ENCODE measurements around the gene ARMH1. TPM values are rescaled to one million over a fixed set of nuclear protein-coding genes. Genes with fewer than 3 reads are reported as not detected.

Gene ARMH1
- total and polyA plus RNA-seq, 2 experiments from 2014 or later: 1.4 to 1.6 TPM

- Histone ChIP-seq H3K9me2 (ENCODE audit: insufficient read depth) (no peaks in the 10 kb centered on the region), H3K4me2 (ENCODE audit: unreplicated experiment) (no peak overlapping the region), H3K9me3 (ENCODE audit: low read depth) (no peaks in the 10 kb centered on the region), H4K20me1 (ENCODE audit: insufficient read depth) (no peaks in the 10 kb centered on the region), H3K9ac (no peak overlapping the region), H3K79me2 (ENCODE audit: insufficient read depth) (no peaks in the 10 kb centered on the region), H3K27me3 (replicated peaks; ENCODE audit: insufficient read depth) (no peaks in the 10 kb centered on the region), H3K36me3 (ENCODE audit: low read depth) (peaks cover 6% of the 10 kb centered on the region; the same call in 1 of the 2 replicates), H3K27ac (no peak overlapping the region), H2AFZ (no peak overlapping the region), H3K4me3 (no peak overlapping the region), H3K4me1 (ENCODE audit: insufficient read depth) (peaks cover 11% of the 10 kb centered on the region), H3F3A (ENCODE audit: insufficient read depth) (peaks cover 4% of the 10 kb centered on the region; the same call in 1 of the 2 replicates)
- in situ Hi-C loops (cut with MboI): no loop called here
- WGBS, 2 experiments (ENCODE audit: low coverage in 1 of 2, low lambda C conversion rate in 2 of 2, missing lambda C conversion rate in 2 of 2): 71 to 82% methylated on average over 9 of the region's 9 CpGs
- TF ChIP-seq EZH2 (IDR thresholded peaks at IDR 0.05; ENCODE audit: insufficient read depth, poor library complexity, severe bottlenecking): no peak
- no peak for TF ChIP-seq EZH2phosphoT487 (IDR thresholded peaks at IDR 0.05; ENCODE audit: insufficient read depth, low read depth)
- no peak for DNase-seq
Observed at GRCh38 chr1:44643721-44644334, 30.7 kb upstream of the ARMH1 start.

- Histone ChIP-seq H3K27me3 (replicated peaks; ENCODE audit: insufficient read depth) (no peaks in the 10 kb centered on the region), H3K27ac (peak overlapping the region; percentile 71), H3K9me3 (ENCODE audit: low read depth) (no peaks in the 10 kb centered on the region), H3K4me2 (ENCODE audit: unreplicated experiment) (no peak overlapping the region), H3K4me3 (no peak overlapping the region), H4K20me1 (ENCODE audit: insufficient read depth) (no peaks in the 10 kb centered on the region), H3F3A (ENCODE audit: insufficient read depth) (peaks cover 4% of the 10 kb centered on the region; the same call in 1 of the 2 replicates), H2AFZ (no peak overlapping the region), H3K9ac (no peak overlapping the region), H3K4me1 (ENCODE audit: insufficient read depth) (peaks cover 11% of the 10 kb centered on the region), H3K79me2 (ENCODE audit: insufficient read depth) (no peaks in the 10 kb centered on the region), H3K9me2 (ENCODE audit: insufficient read depth) (no peaks in the 10 kb centered on the region), H3K36me3 (ENCODE audit: low read depth) (peaks cover 6% of the 10 kb centered on the region; the same call in 1 of the 2 replicates)
- 75 to 79% methylated on average over 7 of the region's 7 CpGs for WGBS, 2 experiments (ENCODE audit: low coverage in 1 of 2, low lambda C conversion rate in 2 of 2, missing lambda C conversion rate in 2 of 2)
- in situ Hi-C loops (cut with MboI): no loop called here
- no peak for TF ChIP-seq EZH2 (IDR thresholded peaks at IDR 0.05; ENCODE audit: insufficient read depth, poor library complexity, severe bottlenecking)
- no peak for TF ChIP-seq EZH2phosphoT487 (IDR thresholded peaks at IDR 0.05; ENCODE audit: insufficient read depth, low read depth)
- DNase-seq: no peak
Observed at GRCh38 chr1:44644806-44645205, 29.7 kb upstream of the ARMH1 start.

- peak overlapping the region; percentile 71 for H3K27ac ChIP-seq
- H4K20me1 ChIP-seq (ENCODE audit: insufficient read depth): no peaks in the 10 kb centered on the region
- H3K9me2 ChIP-seq (ENCODE audit: insufficient read depth): no peaks in the 10 kb centered on the region
- H3K36me3 ChIP-seq (ENCODE audit: low read depth): peaks cover 5% of the 10 kb centered on the region; the same call in 1 of the 2 replicates
- WGBS, 2 experiments (ENCODE audit: low coverage in 1 of 2, low lambda C conversion rate in 2 of 2, missing lambda C conversion rate in 2 of 2): 18 to 29% methylated on average over 17 to 18 of the region's 18 CpGs
- peak overlapping the region; percentile 50 for H2AFZ ChIP-seq
- peaks cover 4% of the 10 kb centered on the region; the same call in 1 of the 2 replicates for H3F3A ChIP-seq (ENCODE audit: insufficient read depth)
- H3K79me2 ChIP-seq (ENCODE audit: insufficient read depth): no peaks in the 10 kb centered on the region
- in situ Hi-C loops (cut with MboI): no loop called here
- peak overlapping the region; percentile 23 for H3K4me2 ChIP-seq (ENCODE audit: unreplicated experiment)
- DNase-seq: peak; percentile 88
- H3K27me3 ChIP-seq (replicated peaks; ENCODE audit: insufficient read depth): no peaks in the 10 kb centered on the region
- H3K4me3 ChIP-seq: 0 out of 2 replicates have a peak overlapping the region, but pooled peaks have one; percentile 5
- peaks cover 11% of the 10 kb centered on the region for H3K4me1 ChIP-seq (ENCODE audit: insufficient read depth)
- peak overlapping the region; percentile 56 for H3K9ac ChIP-seq
- TF ChIP-seq EZH2 (IDR thresholded peaks at IDR 0.05; ENCODE audit: insufficient read depth, poor library complexity, severe bottlenecking) (no peak), EZH2phosphoT487 (IDR thresholded peaks at IDR 0.05; ENCODE audit: insufficient read depth, low read depth) (no peak)
- H3K9me3 ChIP-seq (ENCODE audit: low read depth): no peaks in the 10 kb centered on the region
Observed at GRCh38 chr1:44645476-44646244, 28.9 kb upstream of the ARMH1 start.

GRCh38 chr1:44646261-44647110, 28.0 kb upstream of the ARMH1 start:
- H3K4me3 ChIP-seq: no peak overlapping the region
- H4K20me1 ChIP-seq (ENCODE audit: insufficient read depth): no peaks in the 10 kb centered on the region
- no peak overlapping the region for H3K4me2 ChIP-seq (ENCODE audit: unreplicated experiment)
- no peaks in the 10 kb centered on the region for H3K9me3 ChIP-seq (ENCODE audit: low read depth)
- no peaks in the 10 kb centered on the region for H3K27me3 ChIP-seq (replicated peaks; ENCODE audit: insufficient read depth)
- no peaks in the 10 kb centered on the region for H3K9me2 ChIP-seq (ENCODE audit: insufficient read depth)
- peaks cover 4% of the 10 kb centered on the region; the same call in 1 of the 2 replicates for H3F3A ChIP-seq (ENCODE audit: insufficient read depth)
- no peak overlapping the region for H2AFZ ChIP-seq
- H3K9ac ChIP-seq: no peak overlapping the region
- 91 to 92% methylated on average over 28 of the region's 28 CpGs for WGBS, 2 experiments (ENCODE audit: low coverage in 1 of 2, low lambda C conversion rate in 2 of 2, missing lambda C conversion rate in 2 of 2)
- peaks cover 11% of the 10 kb centered on the region for H3K4me1 ChIP-seq (ENCODE audit: insufficient read depth)
- TF ChIP-seq EZH2 (IDR thresholded peaks at IDR 0.05; ENCODE audit: insufficient read depth, poor library complexity, severe bottlenecking): no peak
- TF ChIP-seq EZH2phosphoT487 (IDR thresholded peaks at IDR 0.05; ENCODE audit: insufficient read depth, low read depth): no peak
- no peak for DNase-seq
- H3K27ac ChIP-seq: peak overlapping the region; percentile 71
- no peaks in the 10 kb centered on the region for H3K36me3 ChIP-seq (ENCODE audit: low read depth)
- no peaks in the 10 kb centered on the region for H3K79me2 ChIP-seq (ENCODE audit: insufficient read depth)
- in situ Hi-C loops (cut with MboI): no loop called here
